ENCODE results near the gene MAML2. TPM values are rescaled to one million over a fixed set of nuclear protein-coding genes. Genes with fewer than 3 reads are reported as not detected.

The MAML2 gene
- total RNA-seq, 1 donor from 2014 or later = 11.8 TPM

GRCh38 chr11:96062134-96062533 lies 280.9 kb downstream of the MAML2 start:
- Mint-ChIP-seq H3K4me3 (ENCODE audit: low read depth) (peak overlapping the region; percentile 34), H3K9me3 (no peaks in the 10 kb centered on the region)

DNA sequence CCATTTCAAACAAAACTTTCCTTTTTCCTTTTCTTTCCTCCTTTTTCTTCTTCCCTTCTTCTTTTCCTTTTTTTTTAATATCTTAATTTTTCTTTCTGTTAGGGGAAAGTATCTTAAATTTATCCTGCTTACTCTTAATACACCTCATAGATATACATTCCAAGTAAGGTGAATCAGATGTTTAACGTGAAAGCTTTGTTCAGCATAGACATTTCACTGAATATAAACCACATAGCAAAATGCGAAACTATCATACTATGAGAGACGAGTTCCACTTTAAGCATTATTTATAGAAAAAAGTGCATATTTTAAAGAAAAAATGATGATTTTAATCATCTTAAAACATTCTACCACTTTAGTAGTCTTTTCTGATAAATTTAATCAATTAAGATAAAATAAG lies 281.3 kb downstream of the MAML2 start:
- no peaks in the 10 kb centered on the region for H3K27me3 Mint-ChIP-seq (ENCODE audit: low read depth)
- H3K9me3 Mint-ChIP-seq = no peaks in the 10 kb centered on the region
- no peak for DNase-seq (ENCODE audit: low spot score)
- H3K36me3 Mint-ChIP-seq (ENCODE audit: low read depth) = peaks cover 16% of the 10 kb centered on the region
- peak overlapping the region; percentile 92 for H3K27ac Mint-ChIP-seq
- peaks cover 53% of the 10 kb centered on the region for H3K4me1 Mint-ChIP-seq (ENCODE audit: low read depth)
- no peak overlapping the region for H3K4me3 Mint-ChIP-seq (ENCODE audit: low read depth)
- intact Hi-C loops (cut with micrococcal nuclease) = loop anchor here (1.0 to 5.0 kb wide), 7 partner anchors 9 to 281 kb away; partner anchors contain the start of genes CEP57 and MAML2

More at GRCh38 chr11:96062134-96062533, 280.9 kb downstream of the MAML2 start:
- intact Hi-C loops (cut with micrococcal nuclease) = loop anchor here (1.0 to 5.0 kb wide), 7 partner anchors 10 to 281 kb away; partner anchors contain the start of genes CEP57 and MAML2
- no peaks in the 10 kb centered on the region for H3K27me3 Mint-ChIP-seq (ENCODE audit: low read depth)
- peaks cover 16% of the 10 kb centered on the region for H3K36me3 Mint-ChIP-seq (ENCODE audit: low read depth)
- DNase-seq (ENCODE audit: low spot score) = no peak
- peaks cover 53% of the 10 kb centered on the region for H3K4me1 Mint-ChIP-seq (ENCODE audit: low read depth)
- peak overlapping the region; percentile 92 for H3K27ac Mint-ChIP-seq

- intact Hi-C loops (cut with micrococcal nuclease) = loop anchor here (5.0 kb wide), 2 partner anchors 146 to 269 kb away; partner anchors contain the start of gene CEP57
- Mint-ChIP-seq H3K36me3 (ENCODE audit: low read depth) (peaks cover 15% of the 10 kb centered on the region), H3K4me3 (ENCODE audit: low read depth) (no peak overlapping the region), H3K9me3 (no peaks in the 10 kb centered on the region), H3K27me3 (ENCODE audit: low read depth) (no peaks in the 10 kb centered on the region), H3K27ac (peak overlapping the region; percentile 60), H3K4me1 (ENCODE audit: low read depth) (peaks cover 52% of the 10 kb centered on the region)
- no peak for DNase-seq (ENCODE audit: low spot score)
Measured at GRCh38 chr11:96061069-96061468, 281.9 kb downstream of the MAML2 start.

DNA sequence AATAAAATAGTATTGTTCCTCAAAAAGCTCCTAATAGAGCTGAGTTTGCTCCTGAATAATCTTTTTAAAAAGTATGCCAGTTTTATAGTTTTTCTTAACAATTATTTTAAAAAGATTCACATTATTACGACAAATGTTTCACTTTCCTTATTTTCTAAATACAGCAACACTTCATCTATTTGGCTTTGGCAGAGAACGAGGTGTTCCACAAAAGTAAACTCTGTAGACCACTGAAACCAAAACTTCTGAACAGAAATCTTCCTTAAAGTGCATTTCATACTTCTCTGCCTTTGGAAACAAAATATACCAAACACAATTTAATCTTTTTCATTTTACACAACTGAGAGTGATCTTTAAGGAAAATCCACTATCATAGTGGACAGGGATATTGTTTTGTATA lies 285.5 kb downstream of the MAML2 start:
- no peak overlapping the region for H3K4me3 Mint-ChIP-seq (ENCODE audit: low read depth)
- H3K27ac Mint-ChIP-seq = no peak overlapping the region
- no peak for DNase-seq (ENCODE audit: low spot score)
- H3K9me3 Mint-ChIP-seq = no peaks in the 10 kb centered on the region
- H3K27me3 Mint-ChIP-seq (ENCODE audit: low read depth) = no peaks in the 10 kb centered on the region
- H3K36me3 Mint-ChIP-seq (ENCODE audit: low read depth) = peaks cover 20% of the 10 kb centered on the region
- H3K4me1 Mint-ChIP-seq (ENCODE audit: low read depth) = peaks cover 62% of the 10 kb centered on the region
- intact Hi-C loops (cut with micrococcal nuclease) = no loop called here

DNA sequence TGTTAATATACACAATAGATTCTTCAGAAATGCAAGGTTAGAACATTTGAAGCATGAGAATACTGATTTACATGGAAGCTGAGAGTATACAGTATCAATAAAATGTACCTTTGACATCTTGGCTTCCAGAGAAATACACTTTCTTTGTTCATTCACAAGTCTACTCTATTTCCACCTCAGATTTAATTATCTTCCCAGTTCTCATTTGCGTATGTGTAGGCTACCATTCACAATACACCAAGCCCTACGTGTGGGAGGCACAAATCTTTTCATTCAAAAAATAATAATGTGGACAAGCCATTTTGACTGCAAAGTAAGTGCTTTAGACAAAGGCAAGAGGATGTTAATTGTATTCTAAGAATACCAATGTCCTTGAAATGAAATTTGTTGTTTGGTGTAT lies 286.4 kb downstream of the MAML2 start:
- Mint-ChIP-seq H3K36me3 (ENCODE audit: low read depth) (peaks cover 22% of the 10 kb centered on the region), H3K4me3 (ENCODE audit: low read depth) (no peak overlapping the region), H3K27ac (no peak overlapping the region), H3K9me3 (no peaks in the 10 kb centered on the region), H3K4me1 (ENCODE audit: low read depth) (peaks cover 59% of the 10 kb centered on the region), H3K27me3 (ENCODE audit: low read depth) (no peaks in the 10 kb centered on the region)
- intact Hi-C loops (cut with micrococcal nuclease) = no loop called here
- no peak for DNase-seq (ENCODE audit: low spot score)

DNA sequence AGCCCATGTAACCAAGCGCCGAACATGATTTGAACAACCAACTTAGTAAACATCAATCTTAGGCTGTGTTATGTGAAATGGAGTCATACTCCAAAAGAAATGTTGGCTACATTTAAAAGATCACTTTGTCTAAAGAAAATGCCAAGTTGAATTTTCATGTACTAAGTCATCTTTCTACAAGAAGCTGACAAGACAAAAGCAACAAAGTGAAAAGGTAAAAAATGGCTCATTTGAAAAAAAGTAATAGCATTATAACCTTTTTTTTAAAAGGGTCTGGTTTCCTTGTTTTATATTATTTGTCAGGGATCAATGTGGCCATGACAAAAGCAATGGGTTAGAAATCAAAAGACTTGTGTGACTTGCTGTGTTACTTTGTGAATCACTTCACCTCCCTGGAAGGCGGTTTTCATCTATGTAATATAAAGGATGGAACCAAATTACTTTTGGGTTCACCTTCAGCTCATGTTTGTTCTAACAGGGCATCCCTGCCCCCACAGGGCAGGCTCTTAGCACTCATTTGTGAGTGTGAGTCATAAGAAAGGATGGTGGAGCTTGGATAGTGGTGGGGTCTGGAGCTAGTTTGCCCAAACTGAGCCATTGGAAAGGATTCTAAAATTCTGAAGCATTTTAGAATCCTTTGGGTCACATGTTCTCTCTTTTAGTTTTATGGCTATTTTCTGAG lies 287.1 kb downstream of the MAML2 start:
- H3K36me3 Mint-ChIP-seq (ENCODE audit: low read depth) = peaks cover 24% of the 10 kb centered on the region
- no peaks in the 10 kb centered on the region for H3K27me3 Mint-ChIP-seq (ENCODE audit: low read depth)
- no peak for DNase-seq (ENCODE audit: low spot score)
- H3K27ac Mint-ChIP-seq = no peak overlapping the region
- no peak overlapping the region for H3K4me3 Mint-ChIP-seq (ENCODE audit: low read depth)
- peaks cover 57% of the 10 kb centered on the region for H3K4me1 Mint-ChIP-seq (ENCODE audit: low read depth)
- intact Hi-C loops (cut with micrococcal nuclease) = loop anchor here (1.0 to 2.0 kb wide), 4 partner anchors 43 to 337 kb away; partner anchors contain the start of gene MAML2
- H3K9me3 Mint-ChIP-seq = no peaks in the 10 kb centered on the region

DNA sequence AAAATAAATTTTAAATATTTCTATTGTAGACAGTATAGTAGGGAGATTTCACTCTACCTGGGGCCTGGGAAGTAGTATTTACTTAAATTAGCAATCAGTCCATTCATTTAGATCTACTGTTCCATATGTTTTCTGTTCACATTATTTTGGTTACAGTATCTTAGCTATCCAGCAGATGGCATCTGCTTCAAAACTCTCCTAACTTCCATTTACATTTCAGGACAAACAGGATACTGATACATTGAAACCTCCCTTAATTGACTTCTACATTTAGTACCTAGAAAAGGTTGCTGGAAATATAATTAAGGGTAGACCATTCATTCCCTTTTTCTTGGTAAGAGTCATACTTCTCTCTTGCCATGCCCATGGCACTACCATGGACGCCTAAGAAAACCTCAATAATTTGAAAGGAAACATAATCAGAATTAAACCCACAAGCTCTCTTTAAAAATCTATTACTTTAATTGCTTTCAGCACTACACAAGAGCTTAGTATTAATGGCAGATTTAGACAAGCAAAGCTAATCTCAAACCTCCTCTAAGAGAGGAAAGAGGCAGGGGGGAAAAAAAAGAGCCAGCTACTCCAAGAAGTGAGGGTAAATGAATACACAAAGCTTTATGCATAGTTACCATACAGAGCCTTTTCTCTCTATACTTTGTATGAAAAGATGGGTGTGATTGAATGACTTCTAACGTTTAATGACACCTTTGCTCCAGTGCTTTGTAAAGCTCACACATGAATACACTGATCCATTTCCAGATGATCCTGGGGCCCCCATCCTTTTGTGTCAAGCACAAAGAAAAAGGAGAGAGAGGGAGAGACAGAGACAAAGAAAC lies 287.9 kb downstream of the MAML2 start:
- Mint-ChIP-seq H3K27me3 (ENCODE audit: low read depth) (no peaks in the 10 kb centered on the region), H3K4me3 (ENCODE audit: low read depth) (no peak overlapping the region), H3K4me1 (ENCODE audit: low read depth) (peaks cover 53% of the 10 kb centered on the region), H3K27ac (no peak overlapping the region), H3K36me3 (ENCODE audit: low read depth) (peaks cover 24% of the 10 kb centered on the region), H3K9me3 (no peaks in the 10 kb centered on the region)
- intact Hi-C loops (cut with micrococcal nuclease) = loop anchor here (1.0 to 2.0 kb wide), 4 partner anchors 42 to 338 kb away; partner anchors contain the start of gene MAML2
- no peak for DNase-seq (ENCODE audit: low spot score)

DNA sequence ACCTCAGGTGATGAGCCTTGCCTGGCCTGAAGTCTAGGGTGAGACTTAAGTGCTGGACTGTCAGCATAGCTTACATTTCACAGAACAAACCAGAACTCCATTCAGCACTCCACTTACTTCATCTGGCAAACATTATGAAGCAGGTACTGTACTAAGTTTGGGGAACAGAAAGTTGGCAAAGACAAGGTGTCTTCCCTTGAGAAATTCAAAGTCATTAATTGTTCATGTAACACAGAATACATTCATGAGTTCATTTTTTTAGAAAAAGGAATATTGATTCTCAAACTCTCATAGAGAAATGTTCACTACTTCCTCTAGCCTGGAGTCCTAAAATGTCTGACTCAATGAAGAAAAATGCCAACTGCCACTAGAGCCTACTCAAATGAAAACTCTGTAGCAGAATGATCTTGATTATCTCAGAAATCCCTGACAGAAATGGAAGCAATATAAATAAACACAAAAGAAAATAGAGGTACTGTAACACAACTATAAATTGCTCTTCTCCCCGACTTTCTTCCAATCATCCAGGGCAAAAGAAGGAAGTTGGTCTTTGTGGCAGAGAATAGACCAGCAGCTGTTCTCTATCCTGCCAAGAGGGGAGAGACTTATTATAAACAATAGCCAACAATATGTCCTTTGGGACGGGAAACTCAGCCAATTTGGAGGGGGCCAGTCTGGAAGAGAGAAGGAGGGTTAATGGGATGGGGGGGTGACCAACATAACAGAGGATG lies 289.9 kb downstream of the MAML2 start:
- intact Hi-C loops (cut with micrococcal nuclease) = loop anchor here (1.0 kb wide), 1 partner anchor 9 kb away; no protein-coding TSS in a partner anchor
- DNase-seq (ENCODE audit: low spot score) = no peak
- no peaks in the 10 kb centered on the region for H3K27me3 Mint-ChIP-seq (ENCODE audit: low read depth)
- no peak overlapping the region for H3K4me3 Mint-ChIP-seq (ENCODE audit: low read depth)
- H3K9me3 Mint-ChIP-seq = no peaks in the 10 kb centered on the region
- peaks cover 55% of the 10 kb centered on the region for H3K4me1 Mint-ChIP-seq (ENCODE audit: low read depth)
- no peak overlapping the region for H3K27ac Mint-ChIP-seq
- peaks cover 20% of the 10 kb centered on the region for H3K36me3 Mint-ChIP-seq (ENCODE audit: low read depth)

DNA sequence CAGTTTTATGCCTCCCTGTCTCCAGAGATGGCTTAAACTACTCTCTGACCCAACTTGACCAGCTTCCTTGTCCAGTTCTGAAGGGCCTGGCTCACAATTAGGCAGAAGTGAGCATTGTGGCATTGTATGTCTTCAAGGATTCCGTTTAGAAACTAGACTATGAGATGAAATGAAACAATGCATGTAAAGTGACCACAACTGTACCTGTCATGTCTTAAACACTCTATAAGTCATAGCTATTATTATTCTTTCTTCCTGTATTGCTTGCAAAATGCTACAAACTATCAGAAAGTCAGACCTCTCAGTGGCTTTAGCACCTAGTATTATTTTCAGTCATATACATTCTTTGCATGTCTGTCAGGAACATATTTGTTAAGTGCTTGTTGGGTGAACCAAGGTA lies 291.2 kb downstream of the MAML2 start:
- H3K27ac Mint-ChIP-seq = no peak overlapping the region
- intact Hi-C loops (cut with micrococcal nuclease) = loop anchor here (1.0 kb wide), 1 partner anchor 10 kb away; no protein-coding TSS in a partner anchor
- peaks cover 20% of the 10 kb centered on the region for H3K36me3 Mint-ChIP-seq (ENCODE audit: low read depth)

DNA sequence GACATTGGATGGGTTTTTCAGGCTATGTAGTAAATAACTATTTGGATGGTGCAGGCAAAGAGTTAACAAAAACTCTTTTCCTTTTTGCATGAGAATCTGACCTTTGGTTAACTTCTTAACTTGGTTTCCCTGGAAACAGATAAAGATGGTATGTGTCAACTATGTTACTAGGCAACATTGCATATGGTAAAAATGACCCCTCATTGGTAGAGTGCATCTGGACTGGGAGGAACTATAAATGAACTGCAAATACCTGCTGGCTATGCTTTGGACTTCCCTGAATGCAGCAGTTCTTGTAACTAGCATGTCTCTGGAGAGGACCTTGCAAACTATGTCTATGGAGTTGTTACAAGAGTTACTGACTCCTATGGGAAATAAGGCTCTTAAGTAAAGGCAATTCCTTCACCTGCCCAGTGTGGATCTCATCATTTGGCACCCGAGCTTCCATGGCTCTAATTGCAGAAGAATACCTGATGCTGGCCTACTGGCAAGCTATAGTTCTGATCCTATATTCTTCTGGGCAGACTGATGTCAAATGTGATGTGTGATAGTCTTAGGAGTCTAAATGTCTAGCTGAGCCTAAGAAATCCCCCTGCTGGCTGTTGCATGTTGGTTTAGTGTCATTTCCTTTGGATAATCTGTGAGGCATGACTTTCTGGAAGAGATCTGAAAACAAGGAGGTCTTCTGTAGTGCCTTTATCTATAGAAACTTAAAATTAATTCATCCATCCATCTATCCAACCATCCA lies 292.4 kb downstream of the MAML2 start:
- H3K27ac Mint-ChIP-seq = peak overlapping the region; percentile 19
- DNase-seq (ENCODE audit: low spot score) = no peak
- no peak overlapping the region for H3K4me3 Mint-ChIP-seq (ENCODE audit: low read depth)
- H3K36me3 Mint-ChIP-seq (ENCODE audit: low read depth) = peaks cover 18% of the 10 kb centered on the region
- H3K27me3 Mint-ChIP-seq (ENCODE audit: low read depth) = no peaks in the 10 kb centered on the region
- intact Hi-C loops (cut with micrococcal nuclease) = no loop called here
- no peaks in the 10 kb centered on the region for H3K9me3 Mint-ChIP-seq
- H3K4me1 Mint-ChIP-seq (ENCODE audit: low read depth) = peaks cover 43% of the 10 kb centered on the region

More for the DNA sequence above, 291.2 kb downstream of the MAML2 start:
- Mint-ChIP-seq H3K27me3 (ENCODE audit: low read depth) (no peaks in the 10 kb centered on the region), H3K9me3 (no peaks in the 10 kb centered on the region), H3K4me1 (ENCODE audit: low read depth) (peaks cover 51% of the 10 kb centered on the region), H3K4me3 (ENCODE audit: low read depth) (no peak overlapping the region)
- no peak for DNase-seq (ENCODE audit: low spot score)

- Mint-ChIP-seq H3K4me3 (ENCODE audit: low read depth) (no peak overlapping the region), H3K9me3 (no peaks in the 10 kb centered on the region), H3K27ac (no peak overlapping the region), H3K36me3 (ENCODE audit: low read depth) (peaks cover 19% of the 10 kb centered on the region), H3K4me1 (ENCODE audit: low read depth) (peaks cover 34% of the 10 kb centered on the region), H3K27me3 (ENCODE audit: low read depth) (no peaks in the 10 kb centered on the region)
- intact Hi-C loops (cut with micrococcal nuclease) = no loop called here
- DNase-seq (ENCODE audit: low spot score) = no peak
Measured at GRCh38 chr11:96049426-96049825, 293.6 kb downstream of the MAML2 start.

Measured in activated T-helper 2 cell treated with anti-CD3 and anti-CD28 coated beads, Interferon-gamma antibody, Interleukin-2, Interleukin-4, amounts not matched to agents 10 μg/mL and 5 μg/mL and 100 μg/mL, durations not matched to agents 14 hours and 24 hours and 36 hours (primary cell).